Ecto neural progenitor cell (in vitro differentiated cells): ENCODE data around the gene BPNT1.
"Not testable (repeated sequence)": the region's sequence is repeated elsewhere in the genome, so short reads cannot be mapped to it uniquely, and the experiment has no call there.

Source experiments
- DNase-seq: peaks from one replicate; pipeline ENCODE4 v3.0.0-alpha.2; 2018; ENCODE audit warnings: low spot score

Gene BPNT1, protein sequence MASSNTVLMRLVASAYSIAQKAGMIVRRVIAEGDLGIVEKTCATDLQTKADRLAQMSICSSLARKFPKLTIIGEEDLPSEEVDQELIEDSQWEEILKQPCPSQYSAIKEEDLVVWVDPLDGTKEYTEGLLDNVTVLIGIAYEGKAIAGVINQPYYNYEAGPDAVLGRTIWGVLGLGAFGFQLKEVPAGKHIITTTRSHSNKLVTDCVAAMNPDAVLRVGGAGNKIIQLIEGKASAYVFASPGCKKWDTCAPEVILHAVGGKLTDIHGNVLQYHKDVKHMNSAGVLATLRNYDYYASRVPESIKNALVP

DNA sequence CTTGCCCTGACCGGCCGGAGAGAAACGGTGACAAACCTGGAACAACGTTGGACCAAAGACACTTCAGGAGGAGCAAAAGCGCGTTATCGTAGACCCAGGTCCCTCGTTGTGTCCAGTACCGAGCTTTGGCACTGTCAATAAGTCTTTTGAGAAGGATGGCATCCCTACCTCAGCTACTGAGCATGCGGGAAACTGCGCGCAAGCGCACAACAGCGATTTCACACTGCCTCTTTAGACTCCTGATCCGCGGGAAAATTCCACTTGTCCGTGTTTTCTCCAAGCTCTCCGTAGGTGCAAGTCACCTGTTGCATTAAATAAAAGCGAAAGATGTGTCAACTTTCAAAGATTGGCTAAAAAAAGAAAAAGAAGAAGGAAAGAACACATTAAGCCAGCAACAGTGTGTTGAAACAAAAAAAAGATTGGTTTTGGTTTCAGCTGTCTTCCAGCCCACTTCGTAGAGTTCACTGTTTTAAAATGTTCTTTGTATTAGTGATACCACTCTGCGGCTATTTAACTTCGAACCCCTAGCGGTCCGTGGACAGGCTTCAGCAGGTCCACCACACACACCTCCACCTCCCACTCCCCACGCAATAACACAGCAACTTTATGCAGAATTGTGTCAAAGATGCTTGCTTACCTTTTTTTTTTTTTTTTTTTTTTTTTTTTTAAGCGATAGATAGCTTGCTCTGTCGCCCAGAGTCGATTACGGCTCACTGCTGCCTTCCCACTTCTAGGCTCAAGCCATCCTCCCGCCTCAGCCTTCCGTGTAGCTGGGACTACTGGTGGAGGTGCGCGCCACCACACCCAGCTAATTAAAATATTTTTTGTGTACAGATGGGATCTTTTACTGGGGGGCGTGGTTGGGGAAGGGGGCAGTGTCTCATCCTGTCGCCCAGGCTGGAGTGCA lies at the start of gene BPNT1:
Gene BPNT1, minus strand, starts transcription at position 139 of the 907 bp plus-strand sequence. CDS start 9,942 bp downstream, outside the sequence.
- peak; percentile 94 for DNase-seq

DNA sequence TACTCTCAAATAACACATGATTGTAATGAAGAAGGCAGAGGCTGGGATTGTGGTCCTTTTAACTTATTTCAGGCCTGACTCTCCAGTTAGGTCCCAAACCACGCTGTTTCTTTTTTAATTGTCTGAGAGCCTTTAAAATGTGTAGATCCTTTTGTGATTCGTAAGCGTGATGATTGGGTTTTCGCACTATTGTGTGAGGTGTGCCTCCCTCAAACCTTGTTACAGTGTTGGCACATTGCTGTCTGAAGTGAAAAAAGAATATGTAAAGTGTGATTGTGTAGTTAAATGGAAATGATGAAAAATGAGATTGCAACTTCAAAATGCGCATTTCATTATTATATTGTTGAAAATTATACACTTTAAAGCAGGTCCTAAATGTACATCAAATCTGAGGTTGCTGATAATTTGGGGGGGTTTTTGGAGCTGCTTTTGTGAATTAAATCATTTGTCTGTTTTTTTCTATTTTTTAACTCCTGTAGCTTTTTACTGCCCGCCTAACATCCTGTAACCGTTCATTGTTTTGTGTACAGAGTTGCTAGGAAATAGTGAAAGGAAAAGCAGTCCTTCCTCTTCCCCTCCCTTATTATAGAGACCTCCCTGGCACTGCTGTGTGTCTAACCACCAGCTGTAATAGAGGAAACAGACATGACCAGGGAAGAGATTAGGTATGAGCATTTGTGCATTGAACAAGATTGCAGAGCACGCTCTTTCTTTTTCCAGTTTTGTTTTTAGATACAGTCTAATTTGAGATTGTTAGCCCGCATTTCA lies 47.6 kb upstream of the BPNT1 start:
- no peak for DNase-seq

DNA sequence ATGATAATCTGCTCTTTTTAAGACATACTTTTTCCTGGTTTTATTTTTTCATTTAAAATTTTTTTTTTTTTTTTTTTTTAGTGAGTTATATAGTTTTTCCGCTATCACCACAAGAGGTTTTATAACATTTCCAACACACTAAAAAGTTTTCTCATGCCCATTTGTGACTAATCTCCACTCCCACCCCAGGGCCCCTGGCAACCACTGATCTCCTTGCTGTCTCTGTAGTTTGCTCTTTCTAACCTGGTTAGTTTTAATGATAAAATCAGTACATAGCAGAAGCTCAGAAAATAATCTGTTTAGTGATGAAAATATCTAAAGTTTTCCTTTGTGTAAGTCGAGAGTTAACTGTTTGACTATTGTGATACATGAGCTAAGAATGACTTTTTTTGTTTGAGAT lies 46.2 kb upstream of the BPNT1 start:
- DNase-seq, result no peak

DNA sequence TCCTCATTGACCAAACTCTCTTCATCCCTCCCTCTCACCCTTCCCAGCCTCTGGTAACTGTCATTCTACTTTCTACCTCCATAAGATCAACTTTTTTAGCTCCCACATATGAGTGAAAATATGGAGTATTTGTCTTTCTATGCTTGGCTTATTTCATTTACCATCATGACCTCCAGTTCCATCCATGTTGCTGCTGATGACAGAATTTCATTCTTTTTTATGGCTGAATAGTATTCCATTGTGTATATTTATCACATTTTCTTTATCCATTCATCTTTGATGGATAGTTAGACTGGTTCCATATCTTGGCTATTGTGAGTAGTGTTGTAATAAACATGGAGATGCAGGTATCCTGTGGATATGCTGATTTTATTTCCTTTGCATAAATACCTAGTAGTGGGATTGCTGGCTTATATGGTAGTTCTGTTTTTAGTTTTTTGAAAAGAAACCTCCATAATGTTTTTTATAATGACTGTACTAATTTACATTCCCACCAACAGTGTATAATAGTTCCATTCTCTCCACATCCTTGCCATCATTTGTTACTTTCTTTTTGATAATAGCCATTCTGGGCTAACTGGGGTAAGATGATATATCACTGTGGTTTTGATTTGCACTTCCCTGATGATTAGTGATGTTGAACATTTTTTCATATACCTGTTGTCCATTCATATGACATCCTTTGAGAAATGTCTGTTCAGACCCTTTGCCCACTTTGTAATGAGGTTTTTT lies 40.1 kb upstream of the BPNT1 start:
- no peak for DNase-seq

DNA sequence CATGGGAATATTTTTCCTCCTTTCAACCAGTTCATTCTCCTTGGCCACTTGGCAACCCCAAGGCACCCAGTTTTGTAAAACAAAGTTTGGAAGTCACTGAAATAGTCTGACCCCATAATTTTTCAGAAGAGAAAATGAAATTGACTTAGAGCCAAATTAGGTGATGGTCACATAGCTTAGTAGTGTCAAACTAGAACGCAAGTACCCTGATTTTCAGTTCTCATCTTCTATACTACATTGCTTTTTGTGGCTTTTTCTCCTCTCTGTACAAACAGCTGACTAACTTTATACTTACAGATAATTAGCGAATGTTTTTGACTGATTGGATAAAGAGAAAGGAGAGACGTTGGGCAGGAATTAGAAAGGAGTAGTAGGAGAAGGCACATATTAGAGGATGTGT lies 37.5 kb upstream of the BPNT1 start:
- no peak for DNase-seq

DNA sequence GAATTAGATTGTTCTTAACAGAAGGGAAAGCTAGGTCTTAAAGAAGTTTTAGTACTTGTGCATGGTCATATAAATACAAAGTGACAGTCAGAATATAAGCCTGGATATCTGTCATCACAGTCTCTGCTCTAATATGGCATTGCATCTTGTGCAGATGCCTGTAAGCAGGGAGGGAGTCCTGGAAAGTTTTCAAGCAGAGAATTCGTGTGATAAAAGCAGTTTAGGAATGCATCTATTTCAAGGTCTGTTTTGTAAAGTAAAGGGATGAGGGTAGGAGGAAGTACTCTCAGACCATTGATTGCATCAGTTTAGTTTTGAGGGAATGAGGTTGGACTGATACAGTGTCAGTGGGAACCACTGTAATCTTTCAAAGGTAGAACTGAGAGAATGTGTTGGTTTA lies 35.0 kb upstream of the BPNT1 start:
- no peak for DNase-seq

DNA sequence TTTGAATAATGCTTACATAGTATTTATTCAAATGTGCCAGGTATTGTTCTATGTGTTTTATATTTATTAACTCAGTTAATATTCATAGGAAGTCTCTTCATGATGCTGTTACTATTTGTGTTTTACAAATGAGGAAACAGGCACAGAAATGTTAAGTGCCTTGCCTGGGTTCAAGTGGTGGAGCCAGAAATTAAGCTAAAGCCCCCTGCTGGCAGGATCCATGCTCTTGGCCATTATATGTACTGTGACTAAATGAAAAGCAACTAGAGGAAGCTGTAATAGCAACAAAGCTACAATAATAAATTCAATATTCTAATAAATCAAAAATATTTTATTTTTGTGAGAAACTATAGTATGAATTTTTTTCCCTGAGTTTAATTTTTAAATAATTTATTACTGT lies 34.3 kb upstream of the BPNT1 start:
- DNase-seq, result no peak

DNA sequence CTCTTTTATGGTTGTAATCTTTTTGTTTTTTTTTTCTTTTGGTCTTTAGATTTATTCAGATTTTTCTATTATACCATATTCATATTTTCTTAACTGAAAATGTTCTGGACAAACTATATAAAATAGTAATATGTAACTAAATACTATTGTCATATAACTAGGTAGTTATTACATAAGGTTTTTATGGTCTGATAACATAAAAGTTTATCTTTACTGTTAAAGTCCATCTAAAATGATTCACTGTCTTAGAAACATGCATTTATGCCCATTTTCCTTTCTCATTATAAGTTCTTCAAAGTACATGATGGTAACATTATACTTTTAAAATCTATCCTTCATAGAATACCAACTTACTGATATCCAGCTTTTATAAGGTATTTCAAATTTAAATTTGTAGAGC lies 33.5 kb upstream of the BPNT1 start:
- DNase-seq, result no peak

DNA sequence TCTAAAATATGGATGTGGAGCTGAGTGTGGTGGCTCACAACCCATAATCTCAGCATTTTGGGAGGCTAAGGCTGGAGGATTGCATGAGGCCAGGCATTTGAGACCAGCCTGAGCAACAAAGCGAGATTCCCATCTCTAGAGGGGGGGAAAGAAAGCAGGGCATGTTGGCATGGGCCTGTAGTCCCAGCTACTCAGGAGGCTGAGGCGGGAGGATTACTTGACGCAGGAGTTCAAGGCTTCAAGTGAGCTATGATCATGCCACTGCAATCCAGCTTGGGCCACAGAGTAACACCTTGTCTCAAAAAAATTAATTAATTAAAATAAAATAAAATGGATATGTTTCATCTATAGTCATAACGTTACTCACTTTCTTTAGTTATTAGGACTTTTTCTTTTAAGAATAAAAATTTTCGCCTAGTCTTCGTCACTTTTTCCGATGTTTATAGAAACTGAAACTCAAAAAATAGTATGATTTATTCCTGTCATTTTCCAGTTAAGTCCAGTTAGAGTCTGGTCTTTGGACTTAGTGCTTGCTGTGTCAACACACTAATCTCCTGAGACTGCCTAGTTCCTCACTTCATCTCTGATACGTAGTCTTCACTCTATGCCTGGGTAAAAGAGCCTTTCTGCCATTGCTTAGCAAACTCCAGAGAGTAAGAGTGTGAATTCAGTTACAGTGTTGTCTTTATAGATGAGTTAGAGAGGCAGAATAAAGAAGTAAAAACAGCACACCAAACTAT lies 32.4 kb upstream of the BPNT1 start:
- no peak for DNase-seq

DNA sequence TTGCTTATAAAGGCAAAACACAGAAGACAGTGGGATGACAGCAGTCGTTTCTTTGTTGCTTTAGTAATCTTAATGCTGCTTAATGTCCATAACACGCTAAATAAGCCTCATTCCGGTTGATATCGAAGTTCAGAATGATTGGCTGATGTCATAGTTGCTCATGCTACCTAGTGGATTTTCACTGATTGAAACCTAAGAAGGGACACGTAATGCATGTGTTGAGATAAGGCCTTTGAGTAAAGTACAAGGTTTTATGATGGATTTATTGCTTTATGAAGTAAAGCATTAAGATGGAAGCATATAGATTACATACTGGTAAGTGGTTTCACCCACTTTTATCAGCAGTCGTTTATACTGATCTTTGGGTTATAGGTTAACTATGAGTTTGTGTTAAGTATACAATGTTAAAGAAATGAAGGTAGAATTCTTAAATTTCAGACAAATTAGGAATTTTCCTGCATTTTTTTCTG lies 29.5 kb upstream of the BPNT1 start:
- DNase-seq, result no peak

DNA sequence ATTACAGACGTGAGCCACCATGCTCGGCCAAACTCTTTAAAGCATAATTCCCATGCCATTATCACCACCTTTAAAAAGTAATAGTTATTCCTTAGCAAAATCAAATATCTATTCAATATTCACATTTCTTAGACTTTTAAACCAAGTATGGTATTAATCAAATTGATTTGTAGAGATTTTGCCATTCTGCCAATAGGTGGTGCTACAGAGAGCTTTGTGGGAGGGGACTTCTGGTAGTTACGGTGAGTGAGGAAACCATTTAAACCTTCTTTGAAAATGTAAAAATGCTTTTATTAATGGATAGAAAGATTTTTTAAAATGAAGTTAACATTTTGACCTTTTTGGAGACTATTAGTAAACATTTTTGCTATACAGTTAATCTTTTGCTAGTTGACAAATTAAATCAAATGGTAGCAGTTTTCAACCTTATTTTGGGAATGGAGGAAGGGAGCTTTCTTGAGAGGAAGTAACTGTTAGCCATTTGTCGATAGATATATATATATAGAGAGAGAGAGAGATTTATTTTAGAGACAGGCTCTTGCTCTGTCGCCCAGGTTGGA lies 23.6 kb upstream of the BPNT1 start:
- no peak for DNase-seq

DNA sequence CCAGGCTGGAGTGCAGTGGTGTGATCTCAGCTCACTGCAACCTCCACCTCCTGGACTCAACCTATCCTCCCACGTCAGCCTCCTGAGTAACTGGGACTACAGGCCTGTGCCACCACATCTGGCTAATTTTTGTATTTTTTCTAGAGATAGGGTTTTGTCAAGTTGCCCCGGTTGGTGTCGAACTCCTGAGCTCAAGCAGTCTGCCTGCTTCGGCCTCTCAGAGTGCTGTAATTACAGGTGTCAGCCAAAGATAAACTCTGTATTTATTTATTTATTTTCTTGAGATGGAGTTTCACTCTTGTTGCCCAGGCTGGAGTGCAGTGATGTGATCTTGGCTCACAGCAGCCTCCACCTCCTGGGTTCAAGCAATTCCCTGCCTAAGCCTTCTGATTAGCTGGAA lies 23.0 kb upstream of the BPNT1 start:
- DNase-seq, result not testable (repeated sequence)

DNA sequence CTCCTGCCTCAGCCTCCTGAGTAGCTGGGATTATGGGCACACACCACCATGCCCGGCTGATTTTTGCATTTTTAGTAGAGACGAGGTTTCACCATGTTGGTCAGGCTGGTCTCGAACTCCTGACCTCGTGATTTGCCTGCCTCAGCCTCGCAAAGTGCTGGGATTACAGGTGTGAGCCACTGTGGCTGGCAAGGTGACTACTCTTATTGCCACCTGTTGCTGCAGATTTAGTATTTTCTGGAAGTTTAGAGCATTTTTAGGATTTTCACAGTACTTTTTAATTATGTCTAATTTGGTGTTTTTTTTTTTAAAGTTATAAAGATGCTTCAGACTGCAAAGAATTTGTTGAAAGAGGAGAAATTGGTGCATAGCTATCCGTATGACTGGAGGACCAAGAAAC lies 20.9 kb upstream of the BPNT1 start:
- not testable (repeated sequence) for DNase-seq

DNA sequence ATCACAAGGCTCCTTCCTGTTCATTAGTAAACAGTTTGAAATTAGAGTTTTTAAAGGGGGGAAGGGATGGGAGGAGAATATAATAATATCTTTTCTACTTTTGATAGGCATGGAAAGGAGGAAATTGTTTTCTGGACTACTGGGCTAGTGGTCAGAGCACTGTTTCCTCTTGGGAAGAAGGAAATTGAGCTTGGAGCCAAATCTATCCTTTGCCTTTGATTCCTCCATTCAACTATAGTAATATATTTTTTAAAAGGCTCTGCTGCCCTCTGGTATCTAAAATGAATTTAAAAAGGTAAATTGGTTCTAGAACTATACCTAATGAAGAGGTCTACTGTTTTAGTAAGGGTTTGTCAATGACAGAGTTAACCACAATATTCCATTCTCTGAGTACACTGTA lies 10.2 kb upstream of the BPNT1 start:
- DNase-seq, result no peak

DNA sequence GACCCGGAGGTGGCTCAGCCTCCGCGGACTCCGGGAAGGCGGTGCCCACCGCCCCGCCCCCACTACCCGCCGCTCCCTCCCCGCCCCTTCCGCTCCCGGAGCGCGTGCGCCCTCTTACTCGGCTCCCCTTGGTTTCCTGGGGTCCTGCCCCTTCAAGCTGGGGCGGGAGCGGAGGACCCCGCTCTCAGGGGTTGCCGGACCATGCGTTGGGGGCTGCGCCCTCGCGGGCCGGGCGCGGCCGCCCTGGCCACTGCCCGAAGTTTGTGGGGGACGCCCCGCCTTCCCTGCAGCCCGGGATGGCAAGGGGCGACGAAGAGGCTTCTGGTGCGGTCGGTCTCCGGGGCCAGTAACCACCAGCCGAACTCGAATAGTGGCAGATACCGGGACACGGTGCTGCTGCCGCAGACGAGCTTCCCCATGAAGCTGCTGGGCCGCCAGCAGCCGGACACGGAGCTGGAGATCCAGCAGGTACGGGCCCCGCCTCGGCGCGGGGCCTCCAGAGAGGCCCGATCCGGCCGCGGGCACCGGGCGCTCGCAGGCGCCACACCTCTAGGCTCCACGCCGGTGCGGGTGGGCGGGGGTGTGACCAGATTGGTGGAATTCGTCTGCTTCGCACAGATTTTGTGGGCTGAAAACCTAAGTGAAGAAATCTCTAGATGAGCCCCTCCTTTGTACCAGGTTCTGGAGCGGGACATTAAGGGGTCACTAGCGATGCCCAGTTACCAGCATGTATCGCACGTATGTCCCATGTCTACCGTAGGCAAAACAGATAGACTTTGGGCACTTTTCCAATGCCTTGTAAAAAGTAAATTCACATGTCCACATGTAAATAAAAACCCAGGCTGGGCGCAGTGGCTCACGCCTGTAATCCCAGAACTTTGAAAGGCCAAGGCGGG lies 4.7 kb upstream of the BPNT1 start, which contains the start of gene IARS2:
Gene IARS2, plus strand, starts transcription at position 117 of the 896 bp plus-strand sequence. Its CDS starts 85 bp downstream, at position 202.
- DNase-seq, result peak; percentile 89

DNA sequence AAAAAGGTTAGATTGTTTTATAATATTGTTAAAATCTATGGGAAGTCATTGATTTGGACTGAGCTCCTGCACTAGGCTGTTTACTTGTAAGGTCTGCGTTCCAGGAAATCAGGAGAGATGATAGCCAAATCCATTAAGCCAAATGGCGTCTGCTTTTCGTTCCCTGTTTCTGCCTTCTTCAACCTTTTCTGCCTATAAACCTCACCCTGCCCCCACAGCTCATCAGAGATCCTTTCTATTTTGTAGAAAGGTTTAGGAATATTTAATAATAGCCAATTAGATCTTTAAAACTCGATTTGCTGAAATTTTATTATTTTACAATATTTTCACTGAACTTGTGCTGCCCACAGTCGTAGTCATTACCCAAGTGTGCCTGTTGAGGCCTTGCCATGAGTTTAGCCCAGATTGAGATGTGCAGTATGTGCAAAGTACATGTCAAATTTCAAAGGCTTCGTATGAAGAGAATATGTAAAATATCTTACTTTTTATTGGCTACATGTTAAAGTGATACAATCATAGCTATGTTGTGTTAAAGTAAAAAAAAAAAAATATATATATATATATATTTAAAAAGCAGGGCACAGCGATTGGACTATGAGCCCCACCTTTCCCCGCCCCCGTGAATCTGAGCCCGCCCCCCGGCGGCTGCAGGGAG lies 3.9 kb upstream of the BPNT1 start:
- no peak for DNase-seq

DNA sequence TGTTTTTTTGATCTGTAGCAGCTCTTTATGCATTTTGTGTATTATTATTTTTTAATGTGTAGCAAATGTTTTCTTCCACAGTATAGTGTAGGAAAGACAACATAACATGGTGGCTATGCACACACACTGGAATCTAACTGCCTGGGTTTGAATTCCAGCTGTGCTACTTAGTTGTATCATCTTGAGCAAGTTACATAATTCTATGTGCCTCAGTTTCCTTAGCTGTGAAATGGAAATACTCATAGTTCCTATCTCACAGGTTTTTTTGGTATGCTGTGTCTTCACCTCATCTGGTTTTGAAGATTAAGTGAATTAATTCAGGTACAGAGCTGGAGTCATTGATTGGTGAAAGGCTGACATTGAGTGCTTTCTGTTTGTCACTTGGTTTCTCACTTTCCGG lies 3.1 kb upstream of the BPNT1 start:
- no peak for DNase-seq

DNA sequence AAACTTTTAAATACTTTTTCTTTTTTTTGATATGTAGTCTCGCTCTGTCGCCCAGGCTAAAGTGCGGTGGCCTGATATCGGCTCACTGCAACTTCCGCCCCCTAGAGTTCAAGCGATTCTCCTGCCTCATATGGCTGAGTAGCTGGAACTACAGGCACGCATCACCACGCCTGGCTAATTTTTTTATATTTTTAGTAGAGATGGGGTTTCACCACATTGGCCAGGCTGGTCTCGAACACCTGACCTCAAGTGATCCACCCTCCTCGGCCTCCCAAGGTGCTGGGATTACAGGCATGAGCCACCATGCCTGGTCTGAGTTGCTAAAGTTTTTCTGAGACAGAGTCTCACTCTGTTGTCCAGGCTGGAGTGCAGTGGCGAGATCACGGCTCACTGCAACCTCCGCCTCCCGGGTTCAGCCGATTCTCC lies 3.3 kb downstream of the BPNT1 start:
- DNase-seq, result peak; percentile 49

DNA sequence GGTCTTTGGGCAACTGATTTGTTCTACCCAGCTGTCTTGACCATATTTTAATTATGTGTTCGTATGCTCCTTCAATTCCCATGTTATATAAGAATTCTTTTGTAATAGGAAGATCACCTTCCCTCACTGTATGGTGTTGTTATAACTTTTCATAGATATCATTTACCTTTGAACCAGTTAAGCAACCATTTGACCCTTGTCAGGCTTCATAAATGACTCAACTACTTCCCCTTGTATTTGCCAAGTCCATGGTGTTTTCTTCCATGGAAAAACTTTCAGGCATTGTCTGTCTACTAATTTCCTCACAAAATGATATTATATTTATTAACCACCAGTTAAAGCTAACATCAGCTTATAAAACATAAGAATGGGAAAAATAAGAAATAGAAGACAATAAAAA lies 5.1 kb downstream of the BPNT1 start:
- no peak for DNase-seq
